OCI-LY7 (cell line): ENCODE results near the gene DLGAP4. TPM values are rescaled to one million over a fixed set of nuclear protein-coding genes. Genes with fewer than 3 reads are reported as not detected.

Experiments used
- BruUV-seq: library from RNA; stranded (reverse); fragments of 400-500 nt; replicated peaks from 2 replicates; lab custom pipeline; 2021; lab: Mats Ljungman, UMichigan
- CTCF ChIA-PET: fragments of 300-600 bp; sonication (Branson Sonifier 250); formaldehyde crosslinking; loops from one replicate; lab custom pipeline; 2022; ENCODE audit warnings: antibody characterized with exemption; ENCODE audit not compliant: unreplicated experiment; lab: Charles Lee
- POLR2A ChIA-PET: fragments of 300-600 bp; sonication (Branson Sonifier 250); formaldehyde crosslinking; loops from one replicate; lab custom pipeline; 2022; ENCODE audit warnings: antibody characterized with exemption; lab: Charles Lee
- DNase-seq: peaks from one replicate; pipeline ENCODE4 v3.0.0-alpha.2; 2015; ENCODE audit warnings: low spot score
- H2AFZ ChIP-seq: fragments of 200-600 bp; sonication (generic), shearing (Covaris generic); 2 replicates; pipeline ENCODE4 v1.6.1; 2014; ENCODE audit warnings: mild to moderate bottlenecking, antibody characterized with exemption, low read length, moderate library complexity
- H3K27ac ChIP-seq: fragments of 200-600 bp; sonication (generic); 2 replicates; pipeline ENCODE4 v1.5.1; 2014; ENCODE audit warnings: mixed run types, low read depth, mild to moderate bottlenecking, moderate library complexity, low read length, inconsistent platforms; ENCODE audit not compliant: poor library complexity, severe bottlenecking
- H3K36me3 ChIP-seq: fragments of 200-600 bp; sonication (generic); 2 replicates; pipeline ENCODE4 v1.6.1; 2014; ENCODE audit warnings: mild to moderate bottlenecking, antibody characterized with exemption, low read length, moderate library complexity, mixed read lengths; ENCODE audit not compliant: insufficient read depth
- H3K4me1 ChIP-seq: fragments of 200-600 bp; sonication (generic); 2 replicates; pipeline ENCODE4 v1.5.1; 2014; ENCODE audit warnings: mild to moderate bottlenecking, low read length; ENCODE audit not compliant: insufficient read depth, poor library complexity, severe bottlenecking
- H3K4me2 ChIP-seq: fragments of 200-600 bp; sonication (generic); 2 replicates; pipeline ENCODE4 v1.6.1; 2014; ENCODE audit warnings: mild to moderate bottlenecking, low read length
- H3K4me3 ChIP-seq: fragments of 200-600 bp; sonication (generic); 2 replicates; pipeline ENCODE4 v1.5.1; 2014; ENCODE audit warnings: mild to moderate bottlenecking, low read depth, low read length; ENCODE audit not compliant: poor library complexity, severe bottlenecking
- H3K79me2 ChIP-seq: fragments of 200-600 bp; sonication (generic); 2 replicates; pipeline ENCODE4 v1.6.1; 2016; ENCODE audit warnings: low read depth, mild to moderate bottlenecking, low read length, moderate library complexity, mixed read lengths; ENCODE audit not compliant: insufficient read depth
- H3K9me2 ChIP-seq: fragments of 200-600 bp; sonication (generic); 2 replicates; pipeline ENCODE4 v1.6.1; 2016; ENCODE audit warnings: mild to moderate bottlenecking, low read length, mixed read lengths; ENCODE audit not compliant: insufficient read depth
- H3K9me3 ChIP-seq: fragments of 200-600 bp; sonication (generic); 2 replicates; pipeline ENCODE4 v1.6.1; 2014; ENCODE audit warnings: mild to moderate bottlenecking, mixed run types, low read length, mixed read lengths
- H4K20me1 ChIP-seq: fragments of 200-600 bp; sonication (generic); 2 replicates; pipeline ENCODE4 v1.6.1; 2014; ENCODE audit warnings: mild to moderate bottlenecking, antibody characterized with exemption, low read length, moderate library complexity, mixed read lengths; ENCODE audit not compliant: insufficient read depth
- CTCF ChIP-seq: fragments of 200-600 bp; sonication (generic); conservative IDR thresholded peaks from 2 replicates; pipeline ENCODE4 v1.5.1; 2014; ENCODE audit warnings: mild to moderate bottlenecking, antibody characterized with exemption, low read length, moderate library complexity, mixed read lengths
- EZH2phosphoT487 ChIP-seq: fragments of 200-600 bp; sonication (generic); IDR thresholded peaks from 2 replicates; pipeline ENCODE4 v1.6.1; 2018; ENCODE audit warnings: low read depth, borderline replicate concordance, mild to moderate bottlenecking, mixed run types, antibody characterized with exemption, low read length, moderate library complexity, mixed read lengths
- intact Hi-C: fragments of 100-400 bp; cut with micrococcal nuclease; formaldehyde crosslinking; loops from one replicate; pipeline ENCODE4 v1.10.0; 2022; ENCODE audit not compliant: unreplicated experiment
- total RNA-seq, 2 experiments: library from RNA; depleted of rRNA in 1 of 2; stranded (reverse); fragments of >200 nt in 1 of 2; shearing (Covaris generic) in 1 of 2; gene quantifications; 2 replicates each; pipeline ENCODE4 v1.2.3, GENCODE V29; 2014 to 2022

Gene DLGAP4
- total RNA-seq, 2 experiments from 2014 or later, result 7.7 to 41.6 TPM

GRCh38 chr20:36309643-36310042, 3.5 kb downstream of the DLGAP4 start:
- TF ChIP-seq EZH2phosphoT487 (no peak), CTCF (no peak)
- Histone ChIP-seq H3K4me1 (no peaks in the 10 kb centered on the region), H3K4me2 (no peak overlapping the region), H2AFZ (no peak overlapping the region), H3K4me3 (no peak overlapping the region), H3K9me3 (no peaks in the 10 kb centered on the region), H4K20me1 (no peaks in the 10 kb centered on the region), H3K79me2 (no peaks in the 10 kb centered on the region), H3K27ac (no peak overlapping the region), H3K9me2 (no peaks in the 10 kb centered on the region), H3K36me3 (no peaks in the 10 kb centered on the region)
- intact Hi-C loops, result no loop called here
- DNase-seq, result no peak
- CTCF ChIA-PET, result no interaction called here
- no TSS peak for BruUV-seq
- POLR2A ChIA-PET, result no interaction called here

DNA sequence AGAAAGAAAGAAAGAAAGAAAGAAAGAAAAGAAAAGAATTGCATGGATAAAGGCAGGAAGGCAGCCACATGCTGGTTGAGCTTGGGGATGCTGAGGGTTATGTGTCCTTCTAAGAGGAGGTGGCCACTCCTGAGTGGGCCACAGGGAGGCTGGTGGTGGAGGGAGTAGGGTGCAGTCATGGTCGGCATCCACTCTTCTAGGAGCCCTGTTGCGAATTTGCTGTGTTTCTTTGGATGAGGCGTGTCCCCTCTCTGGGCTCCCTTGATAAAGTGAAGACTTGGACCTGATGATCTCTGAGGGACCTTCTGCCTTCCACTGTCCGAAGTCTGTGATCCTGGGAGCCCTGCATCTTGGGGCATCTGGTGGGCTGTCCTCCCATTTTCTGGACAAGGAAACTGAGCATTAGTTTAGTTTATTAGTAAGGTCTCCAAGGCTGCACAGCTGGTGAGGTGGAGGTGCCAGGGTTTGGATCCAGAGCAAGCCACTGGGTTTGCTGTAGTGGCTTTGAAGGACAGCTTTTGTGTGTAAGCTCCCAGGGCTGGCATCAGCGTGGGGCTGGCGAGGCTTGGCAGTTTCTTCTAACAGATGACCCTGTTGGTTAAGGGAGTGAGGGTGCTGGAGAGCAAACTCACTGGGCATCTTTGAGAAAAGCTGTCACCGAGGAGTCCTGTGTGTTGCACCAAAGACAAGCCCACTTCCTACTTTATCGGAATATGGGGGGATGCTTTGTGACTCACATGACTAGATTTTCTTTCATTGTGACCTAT, 4.3 kb downstream of the DLGAP4 start:
- no peak for DNase-seq
- TF ChIP-seq CTCF (no peak), EZH2phosphoT487 (no peak)
- Histone ChIP-seq H3K79me2 (no peaks in the 10 kb centered on the region), H3K9me3 (no peaks in the 10 kb centered on the region), H3K4me3 (no peak overlapping the region), H3K27ac (no peak overlapping the region), H3K36me3 (no peaks in the 10 kb centered on the region), H4K20me1 (no peaks in the 10 kb centered on the region), H3K4me2 (no peak overlapping the region), H3K4me1 (no peaks in the 10 kb centered on the region), H2AFZ (no peak overlapping the region), H3K9me2 (no peaks in the 10 kb centered on the region)
- intact Hi-C loops, result no loop called here
- BruUV-seq, result no TSS peak
- CTCF ChIA-PET, result no interaction called here
- POLR2A ChIA-PET, result no interaction called here

DNA sequence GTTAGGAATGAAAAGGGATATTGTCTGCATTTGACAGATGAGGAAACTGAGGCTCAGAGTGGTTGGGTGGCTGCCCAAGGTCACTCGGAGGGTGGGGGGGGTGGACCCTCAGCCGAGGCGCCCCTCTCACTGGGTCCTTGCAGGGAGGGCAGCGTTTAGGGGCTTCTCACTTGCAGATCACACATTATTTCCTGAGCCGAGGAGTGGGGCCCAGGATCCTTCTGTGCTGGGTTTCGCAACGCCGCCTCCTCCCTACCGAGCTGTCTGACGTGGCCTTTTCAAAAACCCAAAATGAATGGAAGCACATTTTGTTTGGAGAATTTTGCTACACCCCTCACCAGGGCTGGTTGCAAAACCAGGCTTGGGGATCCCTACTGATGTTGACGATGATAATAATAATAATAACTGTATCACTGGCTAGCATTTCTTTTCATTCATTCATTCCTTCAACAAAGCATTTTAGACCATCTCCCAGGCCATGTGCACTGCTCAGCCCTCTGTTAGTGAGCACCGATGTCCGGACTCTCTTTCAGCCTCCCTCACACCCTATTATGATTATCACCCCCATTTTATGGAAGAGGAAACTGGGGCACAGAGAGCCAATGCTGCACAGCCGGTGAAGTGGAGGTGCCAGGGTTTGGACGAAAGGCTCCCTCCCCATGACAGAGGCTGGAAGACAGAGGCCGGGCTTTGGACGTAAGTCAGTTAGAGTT, 5.2 kb downstream of the DLGAP4 start:
- no TSS peak for BruUV-seq
- Histone ChIP-seq H3K27ac (no peak overlapping the region), H3K9me2 (no peaks in the 10 kb centered on the region), H3K36me3 (no peaks in the 10 kb centered on the region), H3K9me3 (no peaks in the 10 kb centered on the region), H2AFZ (no peak overlapping the region), H3K4me2 (no peak overlapping the region), H3K79me2 (no peaks in the 10 kb centered on the region), H4K20me1 (no peaks in the 10 kb centered on the region), H3K4me1 (no peaks in the 10 kb centered on the region), H3K4me3 (no peak overlapping the region)
- DNase-seq, result no peak
- ChIA-PET CTCF (no interaction called here), POLR2A (no interaction called here)
- intact Hi-C loops, result no loop called here
- no peak for TF ChIP-seq EZH2phosphoT487
- TF ChIP-seq CTCF, result no peak
